HG02943 (cell line): ENCODE results near the gene ST3GAL5.
A peak's percentile ranks its signal among the peaks of the same experiment; 100 is the strongest.
"Not testable (repeated sequence)": the region's sequence is repeated elsewhere in the genome, so short reads cannot be mapped to it uniquely, and the experiment has no call there.

Experiments
- ATAC-seq: cut with Tn5 transposase; IDR thresholded peaks from one replicate; pipeline ENCODE4 v1.9.1; 2021; ENCODE audit warnings: mild to moderate bottlenecking, low read depth, moderate library complexity; ENCODE audit not compliant: unreplicated experiment

ST3GAL5 gene

DNA sequence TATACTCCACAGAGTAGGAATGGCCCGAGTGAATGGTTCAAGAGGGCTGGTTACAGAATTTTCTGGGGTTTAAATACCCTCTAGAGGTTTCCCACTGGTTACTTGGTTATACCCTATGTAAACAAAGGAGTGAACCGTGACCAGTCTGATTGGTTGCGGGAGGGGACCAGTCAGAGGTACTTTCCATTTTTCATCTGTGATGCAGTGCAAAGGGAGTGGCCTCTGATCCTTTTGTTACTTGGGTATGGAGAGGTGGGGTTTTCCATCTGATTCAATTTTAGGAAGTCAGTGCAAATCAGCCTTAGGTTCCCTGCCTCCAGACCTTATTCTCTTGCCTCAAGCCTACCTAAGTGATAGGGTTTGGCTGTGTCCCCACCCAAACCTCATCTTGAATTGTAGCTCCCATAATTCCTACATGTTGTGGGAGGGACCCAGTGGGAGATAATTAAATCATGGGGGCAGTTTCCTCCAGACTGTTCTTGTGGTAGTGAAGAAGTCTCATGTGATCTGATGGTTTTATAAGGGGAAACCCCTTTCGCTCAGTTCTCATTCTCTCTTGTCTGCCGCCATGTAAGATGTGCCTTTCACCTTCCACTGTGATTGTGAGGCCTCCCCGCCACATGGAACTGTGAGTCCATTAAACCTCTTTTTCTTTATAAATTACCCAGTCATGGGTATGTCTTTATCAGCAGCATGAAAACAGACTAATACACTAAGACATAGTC, 5.9 kb upstream of the ST3GAL5 start:
- ATAC-seq = not testable (repeated sequence)

DNA sequence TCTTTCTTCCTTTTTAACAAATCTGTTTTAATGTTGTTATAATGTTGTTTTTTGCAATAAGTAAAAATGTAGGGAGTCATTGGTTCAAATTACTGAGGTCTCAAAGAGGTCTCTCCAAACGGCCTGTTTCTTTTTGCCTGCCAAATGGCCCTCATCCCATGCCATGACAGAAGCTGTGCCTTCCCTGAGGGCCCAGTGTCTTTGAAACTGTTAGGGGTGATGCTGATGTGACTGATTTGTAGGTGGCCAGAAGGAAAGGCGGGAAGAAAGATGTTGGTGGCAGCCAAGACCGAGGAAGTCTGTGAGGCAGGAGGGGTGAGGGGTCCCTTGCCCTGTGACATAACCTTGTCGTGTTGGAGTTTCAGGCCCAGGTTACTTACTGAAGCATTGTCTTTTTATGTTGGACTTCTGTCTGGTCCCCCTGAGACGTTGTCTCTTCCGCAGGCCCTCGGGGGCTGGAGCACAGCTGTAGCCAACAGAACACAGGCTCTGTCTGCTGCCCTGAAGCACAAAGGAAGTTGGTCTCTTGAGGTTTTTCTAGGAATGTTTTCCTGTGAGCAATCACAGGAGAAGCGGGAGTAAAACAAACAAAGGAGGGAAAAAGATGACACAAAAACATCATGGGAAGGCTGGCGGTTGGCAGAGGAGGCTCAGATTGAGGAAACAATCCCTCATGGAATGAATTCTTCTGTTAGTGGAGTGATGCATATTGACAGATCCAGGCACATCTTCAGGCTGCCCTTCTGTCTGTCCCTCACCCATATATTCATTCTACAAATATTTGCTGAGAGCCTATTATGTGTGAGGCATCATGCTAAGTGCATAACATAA, 4.9 kb upstream of the ST3GAL5 start:
- no peak for ATAC-seq

DNA sequence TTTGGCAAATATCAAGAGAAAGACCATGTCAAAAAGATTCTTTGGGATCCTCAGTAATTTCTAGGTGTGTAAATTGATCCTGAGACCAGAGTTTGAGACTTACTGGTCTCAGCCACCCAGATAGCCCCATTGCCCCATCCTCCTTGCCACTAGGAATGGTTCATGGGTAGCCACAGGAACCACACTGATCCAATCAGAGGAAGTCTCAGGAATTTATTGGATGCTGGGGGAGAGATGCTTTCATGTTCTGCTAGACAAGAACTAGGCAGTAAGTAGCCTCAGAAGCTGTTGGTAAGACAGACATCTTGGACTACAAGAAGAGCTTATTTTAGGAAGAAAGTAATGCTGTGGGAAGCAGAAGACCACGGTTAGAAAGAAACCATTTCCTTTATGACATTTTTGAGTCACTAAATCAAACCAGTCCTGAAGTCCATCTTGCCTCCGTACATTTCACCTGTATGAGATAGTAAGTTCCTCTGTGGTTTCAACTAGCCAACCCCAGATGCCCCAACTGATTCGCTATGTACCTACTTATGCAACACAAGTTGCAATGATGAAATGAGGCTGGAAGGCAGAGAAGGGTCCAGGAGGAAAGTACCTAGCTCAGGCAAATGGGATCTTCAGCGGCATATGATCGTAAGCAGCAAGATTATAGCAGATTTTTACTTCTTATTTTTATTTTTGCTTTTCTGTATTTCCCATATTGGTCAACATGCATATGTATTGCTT, 3.6 kb upstream of the ST3GAL5 start:
- ATAC-seq = no peak

DNA sequence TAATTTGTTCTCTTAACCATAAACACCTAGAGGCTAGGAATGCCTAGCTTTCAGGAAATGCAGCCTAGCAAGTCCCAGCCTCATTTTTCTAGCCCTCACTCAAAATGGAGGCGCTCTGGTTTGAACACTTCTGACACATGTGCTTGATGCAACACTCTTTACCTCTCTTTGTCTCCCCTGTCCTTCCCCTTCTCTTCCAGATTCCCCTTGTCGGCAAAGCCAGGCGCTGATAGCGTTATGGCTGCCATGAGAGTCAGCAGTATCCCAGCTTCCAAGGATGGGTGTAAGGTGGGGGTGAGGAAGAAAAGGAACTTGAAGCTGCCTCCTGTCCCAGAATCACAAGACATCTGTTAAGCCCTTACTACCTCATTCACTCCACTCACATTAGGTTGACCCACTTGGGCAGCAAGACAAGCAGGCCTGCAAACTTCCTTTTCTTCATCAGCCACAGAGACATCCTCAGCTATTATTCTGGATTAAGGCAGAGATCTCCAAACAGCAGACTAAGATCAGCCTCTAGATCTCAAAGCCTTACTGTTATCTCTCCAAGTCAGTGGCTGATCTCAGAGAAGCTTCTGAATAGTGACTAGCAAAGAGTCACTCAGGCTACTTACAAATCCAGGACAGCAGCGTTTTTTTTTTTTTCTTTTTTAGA, 1.9 kb upstream of the ST3GAL5 start:
- no peak for ATAC-seq

DNA sequence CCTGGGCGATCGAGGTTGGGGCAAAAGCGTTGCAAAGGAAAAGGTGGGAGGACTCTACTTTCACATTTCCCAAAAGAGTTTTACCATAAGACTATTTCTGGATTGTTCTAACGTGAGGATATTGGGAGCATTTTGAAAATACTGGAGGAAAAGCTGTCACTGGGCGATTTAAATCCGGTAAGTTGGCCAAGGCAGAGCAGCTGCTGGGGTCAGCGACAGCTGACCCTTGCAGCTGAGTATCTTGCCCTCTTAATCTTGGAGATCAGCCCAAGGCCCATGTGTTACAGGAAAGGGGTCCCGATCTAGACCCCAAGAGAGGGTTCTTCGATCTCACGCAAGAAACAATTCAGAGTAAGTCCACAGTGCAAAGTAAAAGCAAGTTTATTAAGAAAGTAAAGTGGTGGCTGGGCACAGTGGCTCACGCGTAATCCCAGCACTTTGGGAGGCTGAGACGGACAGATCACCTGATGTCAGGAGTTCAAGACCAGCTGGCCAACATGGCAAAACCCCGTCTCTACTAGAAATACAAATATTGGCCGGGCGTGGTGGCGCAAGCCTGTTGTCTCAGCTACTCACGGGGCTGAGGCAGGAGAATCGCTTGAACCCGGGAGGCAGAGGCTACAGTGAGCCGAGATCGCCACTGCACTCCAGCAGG, 964 bp upstream of the ST3GAL5 start:
- ATAC-seq = no peak

DNA sequence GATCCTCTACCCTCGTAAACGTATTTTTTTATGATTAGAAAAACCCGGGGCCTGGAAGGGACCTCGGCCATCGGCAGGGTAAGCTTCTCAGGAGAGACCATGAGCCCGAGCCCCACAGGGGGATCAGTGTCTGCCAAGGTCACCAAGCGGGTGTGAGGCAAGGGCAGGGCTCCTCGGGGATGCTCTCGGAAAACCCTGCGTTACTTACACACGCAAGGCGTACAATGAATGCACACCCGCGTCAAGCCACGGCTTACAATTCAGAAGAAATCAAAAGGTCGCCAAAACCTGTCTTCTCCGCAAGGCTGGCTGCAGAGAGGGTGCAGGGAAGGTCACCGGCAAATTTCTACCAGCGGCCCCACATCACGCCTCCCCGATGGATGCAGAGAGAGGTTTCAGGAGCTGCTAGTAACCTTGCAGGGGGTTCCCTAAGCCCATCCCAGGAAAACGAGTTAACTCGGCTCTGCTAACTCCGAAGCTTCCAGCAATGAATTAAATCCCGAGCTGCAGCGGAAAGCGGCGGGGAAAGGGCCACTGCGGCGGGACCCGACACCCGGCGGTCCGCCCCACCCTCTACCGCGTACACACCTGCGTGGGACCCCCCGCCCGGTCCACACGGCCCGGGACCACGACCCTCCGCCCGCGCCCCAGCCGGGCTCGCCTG, 638 bp downstream of the ST3GAL5 start:
- peak; percentile 5 for ATAC-seq

DNA sequence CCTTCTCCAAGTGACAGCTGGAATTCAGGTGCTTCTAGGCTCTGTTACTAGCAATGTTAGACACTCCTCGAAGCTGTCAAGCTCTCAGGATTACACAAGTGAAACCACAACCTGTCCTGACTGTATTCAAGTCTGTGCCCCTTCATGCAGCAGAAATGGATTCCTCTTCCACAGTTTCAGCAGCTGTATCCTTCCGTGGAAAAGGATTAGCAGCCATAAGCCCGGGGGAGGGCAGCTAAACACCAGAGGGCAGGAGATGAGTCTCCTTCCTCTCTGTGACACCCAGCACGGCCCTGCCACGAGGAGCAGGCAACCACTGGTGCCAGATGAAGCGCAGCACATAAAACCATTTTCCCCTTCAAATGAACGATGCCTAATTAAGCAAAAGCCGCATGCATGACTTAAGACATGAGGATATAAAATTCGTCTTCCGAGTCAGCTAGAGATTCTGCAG, 1.2 kb downstream of the ST3GAL5 start:
- ATAC-seq = no peak

DNA sequence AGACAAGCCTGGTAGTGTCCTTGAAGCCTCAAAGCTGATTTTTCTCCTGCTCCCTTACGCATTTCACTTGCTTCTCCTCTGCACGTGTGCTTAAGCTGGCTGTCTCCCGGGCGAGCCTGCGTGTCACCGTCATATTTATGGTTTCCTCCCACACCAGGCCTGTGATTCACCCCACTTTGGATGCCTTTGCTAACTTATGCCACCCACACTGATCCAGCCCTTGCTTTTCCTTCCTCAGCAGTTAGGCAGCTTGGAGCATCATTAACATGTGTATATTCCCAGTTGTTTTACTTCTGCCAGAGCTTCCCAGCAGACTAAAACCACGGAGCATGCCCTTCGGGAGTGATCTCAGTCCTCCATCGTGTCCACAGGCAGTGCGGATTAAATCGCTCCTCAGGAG, 2.2 kb downstream of the ST3GAL5 start:
- ATAC-seq = no peak

DNA sequence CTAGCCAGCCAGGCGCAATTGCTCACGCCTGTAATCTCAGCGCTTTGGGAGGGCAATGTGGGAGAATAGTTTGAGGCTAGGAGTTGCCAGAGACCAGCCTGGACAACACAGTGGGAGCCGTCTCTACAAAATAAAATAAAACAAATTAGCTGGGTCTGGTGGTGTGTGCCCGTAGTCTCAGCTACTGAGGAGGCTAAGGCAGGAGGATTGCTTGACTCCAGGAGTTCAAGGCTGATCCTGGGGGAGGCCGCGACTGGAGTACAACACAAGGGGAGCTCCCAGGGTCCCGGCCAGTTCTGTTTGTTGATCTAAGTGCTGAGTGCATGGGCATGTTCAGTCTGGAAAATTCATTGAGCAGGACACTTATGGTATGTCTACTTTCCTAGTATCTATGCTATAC, 2.6 kb downstream of the ST3GAL5 start:
- ATAC-seq = no peak

DNA sequence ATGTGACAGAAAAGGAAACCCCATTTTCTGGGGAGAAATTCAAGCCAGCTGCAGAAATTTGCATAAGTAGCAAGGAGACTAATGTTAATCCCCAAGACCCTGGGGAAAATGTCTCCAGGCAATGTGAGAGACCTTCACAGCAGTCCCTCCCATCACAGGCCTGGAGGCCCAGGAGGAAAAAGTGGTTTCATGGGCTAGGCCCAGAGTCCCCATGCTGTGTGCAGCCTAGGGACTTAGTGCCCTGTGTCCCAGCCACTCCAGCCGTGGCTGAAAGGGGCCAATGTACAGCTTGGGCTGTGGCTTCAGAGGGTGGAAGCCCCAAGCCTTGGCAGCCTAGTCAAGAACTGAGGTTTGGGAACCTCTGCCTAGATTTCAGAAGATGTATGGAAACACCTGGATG, 7.0 kb downstream of the ST3GAL5 start:
- not testable (repeated sequence) for ATAC-seq

DNA sequence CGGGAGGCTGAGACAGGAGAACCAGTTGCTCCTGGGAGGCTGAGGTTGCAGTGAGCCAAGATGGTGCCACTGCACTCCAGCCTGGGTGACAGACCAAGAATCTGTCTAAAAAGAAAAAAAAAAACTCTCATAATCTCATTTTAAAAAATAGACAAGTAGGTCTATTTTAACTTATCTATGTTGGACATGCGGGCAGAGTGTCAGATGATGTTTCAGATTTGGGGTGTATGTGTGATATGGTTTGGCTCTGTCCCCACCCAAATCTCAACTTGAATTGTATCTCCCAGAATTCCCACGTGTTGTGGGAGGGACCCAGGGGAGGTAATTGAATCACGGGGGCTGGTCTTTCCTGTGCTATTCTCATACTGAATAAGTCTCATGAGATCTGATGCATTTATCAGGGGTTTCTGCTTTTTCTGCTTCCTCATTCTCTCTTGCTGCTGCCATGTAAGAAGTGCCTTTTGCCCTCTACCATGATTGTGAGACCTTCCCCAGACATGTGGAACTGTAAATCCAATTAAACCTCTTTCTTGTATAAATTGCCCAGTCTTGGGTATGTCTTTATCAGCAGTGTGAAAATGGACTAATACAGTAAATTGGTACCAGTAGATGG, 8.0 kb downstream of the ST3GAL5 start:
- ATAC-seq = not testable (repeated sequence)

DNA sequence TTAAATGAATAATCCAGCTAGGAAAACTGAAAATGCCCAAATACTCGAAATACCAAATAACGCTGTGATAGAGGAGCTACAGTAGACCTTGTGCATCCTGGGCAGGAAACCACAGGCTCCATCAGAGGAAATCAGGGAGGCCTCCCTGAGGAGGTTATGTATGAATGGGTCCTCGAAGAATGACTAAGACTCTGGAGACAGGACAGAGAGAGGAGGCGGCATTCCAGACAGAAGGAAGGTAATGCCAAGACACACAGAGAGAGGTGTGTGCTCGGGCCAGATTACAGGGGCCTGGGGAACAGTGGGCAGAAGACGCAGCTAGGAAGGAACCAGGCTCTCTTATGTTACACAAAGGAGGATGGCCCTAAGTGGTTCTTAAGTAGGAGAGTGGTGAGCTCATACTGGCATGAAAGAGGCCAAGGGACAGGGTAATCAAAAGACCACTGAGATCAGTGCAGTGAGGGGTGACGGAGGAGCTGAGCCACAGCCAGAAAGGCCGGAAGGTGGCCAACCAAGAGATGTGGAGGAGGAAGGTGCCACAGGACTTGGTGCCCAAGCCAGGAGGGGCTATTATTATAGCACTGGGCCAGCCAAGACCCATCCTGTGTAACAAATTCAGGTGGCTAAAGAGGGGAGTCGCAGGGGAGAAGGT, 9.9 kb downstream of the ST3GAL5 start:
- no peak for ATAC-seq

DNA sequence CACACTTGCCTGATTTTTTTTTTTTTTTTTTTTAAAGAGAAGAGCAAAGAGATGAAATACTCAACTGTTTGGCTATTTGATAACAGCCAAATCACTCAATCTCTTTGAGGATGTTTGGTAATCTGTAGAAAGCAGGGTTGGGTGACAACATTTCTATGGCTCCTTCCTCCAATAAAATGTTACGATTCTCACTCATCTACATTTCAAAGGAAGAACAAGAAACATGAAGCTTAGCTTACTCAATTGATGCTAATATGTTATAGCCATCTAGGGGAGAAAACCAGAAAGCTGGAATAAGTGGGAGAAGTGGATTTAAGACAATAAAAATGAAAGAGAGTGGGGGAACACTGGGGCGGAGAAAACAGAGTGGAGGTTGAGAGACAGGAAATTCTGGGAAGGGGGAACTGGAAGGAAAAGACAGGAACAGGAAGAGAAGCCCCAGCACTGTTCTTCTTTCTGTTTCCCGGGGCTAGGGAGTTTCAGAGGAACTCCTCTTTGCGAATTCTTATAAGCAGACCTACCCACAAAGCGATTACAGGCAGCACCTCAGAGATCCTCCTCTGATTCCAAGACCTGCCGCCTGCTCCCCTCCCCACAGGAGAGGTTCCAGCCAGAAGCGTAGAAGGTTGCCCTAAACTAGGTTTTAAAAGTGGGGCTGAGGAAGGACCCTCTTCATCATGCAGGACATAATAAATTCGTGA, 13.3 kb downstream of the ST3GAL5 start:
- ATAC-seq = no peak

DNA sequence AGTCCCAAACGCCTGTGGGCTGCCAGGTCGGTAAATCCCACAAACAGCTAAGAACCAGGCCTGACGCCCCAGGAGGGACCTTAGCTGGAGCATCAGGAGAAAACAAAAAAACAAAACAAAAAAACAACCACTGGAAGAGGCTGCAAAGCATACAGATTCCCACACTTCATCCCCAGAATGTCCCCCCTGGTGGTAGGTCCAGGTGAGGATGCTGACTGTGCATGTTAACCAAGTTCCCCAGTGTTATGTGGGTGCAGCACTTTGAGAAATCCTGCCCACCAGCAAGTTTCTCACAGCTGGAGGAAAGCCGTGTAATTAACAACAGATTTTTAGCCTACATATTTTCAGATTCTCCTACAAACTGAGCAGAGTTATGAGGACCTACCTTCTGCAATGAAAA, 15.1 kb downstream of the ST3GAL5 start:
- no peak for ATAC-seq

DNA sequence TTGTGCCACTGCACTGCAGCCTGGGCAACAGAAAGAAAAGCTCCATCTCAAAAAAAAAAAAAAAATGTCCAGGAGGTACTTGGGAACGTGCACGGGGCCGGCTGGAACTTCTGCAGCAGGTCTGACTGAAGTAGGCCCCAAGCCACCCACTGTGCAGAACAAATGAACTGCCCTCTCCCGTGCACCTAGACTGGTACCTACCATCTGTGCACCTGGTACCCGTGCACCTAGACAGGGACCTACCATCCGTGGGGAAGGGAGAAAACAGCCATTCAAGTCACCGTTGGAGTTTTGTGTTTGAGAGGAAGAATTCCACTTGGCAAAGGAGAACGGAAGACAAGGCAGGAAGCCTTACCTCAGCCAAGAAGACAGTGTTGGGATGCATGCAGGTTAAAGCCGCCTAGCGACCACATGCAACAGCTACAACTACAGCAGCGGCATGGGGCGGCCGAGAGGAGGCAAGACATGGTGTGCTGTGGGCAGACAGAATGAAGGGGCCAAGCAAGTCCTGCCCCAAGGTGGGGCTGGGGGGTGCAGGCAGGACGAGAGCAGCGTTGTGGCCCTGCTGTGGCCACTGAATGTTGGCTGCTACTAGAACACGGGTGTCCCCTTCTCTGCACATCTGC, 16.1 kb downstream of the ST3GAL5 start:
- no peak for ATAC-seq

DNA sequence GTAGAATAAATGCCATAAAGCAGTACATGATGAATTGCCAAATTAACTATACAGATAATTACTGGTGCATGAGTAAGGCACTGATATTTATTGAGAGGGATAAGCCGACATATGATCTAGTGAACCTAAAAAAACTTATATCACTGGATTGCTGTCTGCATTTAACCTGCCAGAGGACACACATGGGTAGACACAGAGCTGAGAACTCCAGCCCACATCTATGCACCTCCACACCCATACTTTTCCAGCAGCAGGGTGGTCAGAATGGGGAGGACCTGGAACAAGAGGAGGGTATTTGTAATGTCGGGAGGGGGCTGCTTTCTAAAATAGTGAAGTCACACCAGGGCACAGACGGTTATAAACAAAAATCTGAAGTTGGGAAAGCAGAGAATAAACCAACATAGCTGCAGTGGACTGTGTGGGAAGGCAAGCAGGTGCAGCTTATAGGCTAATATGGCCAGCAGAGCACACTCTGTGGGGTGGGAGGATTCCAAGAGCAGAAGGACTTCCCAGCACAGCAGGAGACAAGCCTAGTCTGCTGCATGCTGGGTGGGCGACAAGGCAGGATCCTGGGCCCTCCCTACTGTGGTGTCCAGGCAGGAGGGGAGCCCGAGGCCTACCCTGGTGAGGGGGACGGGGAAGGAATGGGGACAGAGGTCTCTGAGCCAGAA, 17.2 kb downstream of the ST3GAL5 start:
- no peak for ATAC-seq

DNA sequence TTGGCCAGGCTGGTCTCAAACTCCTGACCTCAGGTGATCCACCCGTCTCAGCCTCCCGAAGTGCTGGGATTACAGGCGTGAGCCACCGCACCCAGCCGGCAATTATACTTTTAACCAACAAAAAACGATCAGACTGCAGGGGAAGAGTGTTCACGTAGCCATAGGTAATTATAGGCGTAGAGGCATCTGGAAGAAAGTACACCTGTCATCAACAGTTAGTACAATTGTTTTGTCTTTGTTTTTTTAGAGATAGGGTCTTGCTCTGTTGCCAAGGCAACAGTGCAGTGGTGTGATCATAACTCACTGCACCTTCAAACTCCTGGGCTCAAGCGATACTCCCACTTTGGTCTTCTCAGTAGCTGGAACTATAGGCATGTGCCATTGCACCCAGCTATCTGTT, 20.0 kb downstream of the ST3GAL5 start:
- ATAC-seq = no peak
